Mesothelial cell of epicardium (in vitro differentiated cells): ENCODE data around the gene EPS8. TPM values are rescaled to one million over a fixed set of nuclear protein-coding genes. Genes with fewer than 3 reads are reported as not detected.
A peak's percentile ranks its signal among the peaks of the same experiment; 100 is the strongest.

Source experiments
- DNase-seq, 2 experiments: peaks; one replicate each; pipeline ENCODE4 v3.0.0; 2021; ENCODE audit warnings: low spot score in 2 of 2; ENCODE audit not compliant: unreplicated experiment in 2 of 2
- H3K27ac Mint-ChIP-seq: 2 replicates; pipeline ENCODE4 v1.8.0; 2021; ENCODE audit warnings: mixed read lengths
- H3K27me3 Mint-ChIP-seq: 2 replicates; pipeline ENCODE4 v1.8.0; 2021; ENCODE audit warnings: low read depth, mixed read lengths
- H3K36me3 Mint-ChIP-seq: 2 replicates; pipeline ENCODE4 v1.8.0; 2021; ENCODE audit warnings: mixed read lengths
- H3K4me1 Mint-ChIP-seq: 2 replicates; pipeline ENCODE4 v1.8.0; 2021; ENCODE audit warnings: mixed read lengths
- H3K4me3 Mint-ChIP-seq: 2 replicates; pipeline ENCODE4 v1.8.0; 2021; ENCODE audit warnings: mild to moderate bottlenecking, moderate library complexity, mixed read lengths
- H3K9me3 Mint-ChIP-seq: 2 replicates; pipeline ENCODE4 v1.8.0; 2021; ENCODE audit warnings: mixed read lengths
- CTCF ChIP-seq: fragments of 200-600 bp; sonication (generic); IDR thresholded peaks from one replicate; pipeline ENCODE4 v1.5.0; 2021; ENCODE audit warnings: antibody characterized with exemption; ENCODE audit not compliant: unreplicated experiment
- total RNA-seq: library from RNA; stranded (reverse); gene quantifications from 3 replicates; pipeline ENCODE4 v1.2.1, GENCODE V29; 2021

Gene EPS8
- total RNA-seq, 1 donor from 2014 or later: 24.8 TPM

- Mint-ChIP-seq H3K36me3 (no peaks in the 10 kb centered on the region), H3K4me3 (no peak overlapping the region), H3K9me3 (no peaks in the 10 kb centered on the region), H3K4me1 (peaks cover 35% of the 10 kb centered on the region), H3K27ac (no peak overlapping the region), H3K27me3 (no peaks in the 10 kb centered on the region)
- no peak for TF ChIP-seq CTCF
- no peak for DNase-seq
Measured at GRCh38 chr12:15776532-15776931, 12.7 kb downstream of the EPS8 start.

- H3K4me1 Mint-ChIP-seq: peaks cover 41% of the 10 kb centered on the region
- TF ChIP-seq CTCF: no peak
- no peaks in the 10 kb centered on the region for H3K36me3 Mint-ChIP-seq
- no peak overlapping the region for H3K27ac Mint-ChIP-seq
- no peak for DNase-seq
- no peaks in the 10 kb centered on the region for H3K27me3 Mint-ChIP-seq
- H3K9me3 Mint-ChIP-seq: no peaks in the 10 kb centered on the region
- no peak overlapping the region for H3K4me3 Mint-ChIP-seq
Measured at GRCh38 chr12:15774819-15775218, 14.4 kb downstream of the EPS8 start.

GRCh38 chr12:15772405-15773018, 16.7 kb downstream of the EPS8 start:
- Mint-ChIP-seq H3K9me3 (no peaks in the 10 kb centered on the region), H3K36me3 (no peaks in the 10 kb centered on the region), H3K27me3 (no peaks in the 10 kb centered on the region), H3K4me3 (no peak overlapping the region), H3K27ac (no peak overlapping the region), H3K4me1 (peaks cover 30% of the 10 kb centered on the region)
- TF ChIP-seq CTCF: peak; percentile 25
- DNase-seq: no peak

GRCh38 chr12:15770581-15770980, 18.6 kb downstream of the EPS8 start:
- no peaks in the 10 kb centered on the region for H3K9me3 Mint-ChIP-seq
- DNase-seq: no peak
- H3K4me1 Mint-ChIP-seq: peaks cover 27% of the 10 kb centered on the region
- no peaks in the 10 kb centered on the region for H3K36me3 Mint-ChIP-seq
- TF ChIP-seq CTCF: no peak
- H3K4me3 Mint-ChIP-seq: no peak overlapping the region
- no peaks in the 10 kb centered on the region for H3K27me3 Mint-ChIP-seq
- H3K27ac Mint-ChIP-seq: peak overlapping the region; percentile 66

- H3K9me3 Mint-ChIP-seq: no peaks in the 10 kb centered on the region
- H3K27ac Mint-ChIP-seq: peak overlapping the region; percentile 48
- no peaks in the 10 kb centered on the region for H3K27me3 Mint-ChIP-seq
- no peak overlapping the region for H3K4me3 Mint-ChIP-seq
- no peak for TF ChIP-seq CTCF
- H3K4me1 Mint-ChIP-seq: peaks cover 24% of the 10 kb centered on the region
- no peak for DNase-seq
- H3K36me3 Mint-ChIP-seq: no peaks in the 10 kb centered on the region
Measured at GRCh38 chr12:15770021-15770420, 19.2 kb downstream of the EPS8 start.

GRCh38 chr12:15769586-15769985, 19.6 kb downstream of the EPS8 start:
- no peak for DNase-seq
- Mint-ChIP-seq H3K4me1 (peaks cover 20% of the 10 kb centered on the region), H3K9me3 (no peaks in the 10 kb centered on the region), H3K4me3 (no peak overlapping the region), H3K36me3 (no peaks in the 10 kb centered on the region), H3K27ac (no peak overlapping the region), H3K27me3 (no peaks in the 10 kb centered on the region)
- no peak for TF ChIP-seq CTCF
